IMR-90 (cell line): Measurements from ENCODE around the gene USP28. TPM values are rescaled to one million over a fixed set of nuclear protein-coding genes. Genes with fewer than 3 reads are reported as not detected.

Source experiments
- ATAC-seq: fragments of 200-7000 bp; cut with Tn5 transposase; 2 replicates; pipeline ENCODE4 v1.9.1; 2020; ENCODE audit warnings: low read depth, mild to moderate bottlenecking, moderate library complexity
- BruUV-seq: library from RNA; stranded (reverse); fragments of 400-500 nt; replicated peaks from 2 replicates; lab custom pipeline; 2021; lab: Mats Ljungman, UMichigan
- CTCF ChIA-PET: fragments of 300-600 bp; formaldehyde crosslinking; extraction: SDS; loops from one replicate; lab custom pipeline; 2021; ENCODE audit warnings: antibody characterized with exemption; lab: Yijun Ruan, JAX
- POLR2A ChIA-PET: fragments of 300-600 bp; sonication (Branson Sonifier 250); formaldehyde crosslinking; loops from one replicate; lab custom pipeline; 2022; ENCODE audit warnings: antibody characterized with exemption; ENCODE audit not compliant: unreplicated experiment; lab: Charles Lee
- DNase-seq: peaks from one replicate; pipeline ENCODE4 v3.0.0; 2013
- H2AFZ ChIP-seq: replicated peaks from 2 replicates; pipeline ENCODE3; 2013; ENCODE audit warnings: low read length, mild to moderate bottlenecking; ENCODE audit not compliant: poor library complexity
- H2AK5ac ChIP-seq: 2 replicates; pipeline ENCODE4 v1.6.1; 2013; ENCODE audit warnings: low read depth, low read length, inconsistent platforms
- H2AK9ac ChIP-seq: replicated peaks from 2 replicates; pipeline ENCODE3; 2013; ENCODE audit warnings: mild to moderate bottlenecking, low read depth, low read length, moderate library complexity; ENCODE audit not compliant: poor library complexity
- H2BK120ac ChIP-seq: 2 replicates; pipeline ENCODE4 v1.6.1; 2013; ENCODE audit warnings: low read depth, low read length, inconsistent platforms
- H2BK15ac ChIP-seq: 3 replicates; pipeline ENCODE4 v1.6.1; 2013; ENCODE audit warnings: low read depth, low read length, inconsistent platforms
- H2BK20ac ChIP-seq: 2 replicates; pipeline ENCODE4 v1.6.1; 2013; ENCODE audit warnings: low read depth, mild to moderate bottlenecking, inconsistent platforms, low read length, moderate library complexity
- H2BK5ac ChIP-seq: 2 replicates; pipeline ENCODE4 v1.6.1; 2013; ENCODE audit warnings: mild to moderate bottlenecking, low read depth, low read length, inconsistent platforms; ENCODE audit not compliant: poor library complexity, severe bottlenecking
- H3K14ac ChIP-seq: replicated peaks from 2 replicates; pipeline ENCODE4 v1.6.1; 2013; ENCODE audit warnings: low read depth, low read length, inconsistent platforms
- H3K18ac ChIP-seq: 2 replicates; pipeline ENCODE4 v1.6.1; 2013; ENCODE audit warnings: low read depth, low read length, control low read depth
- H3K23ac ChIP-seq: 2 replicates; pipeline ENCODE4 v1.6.1; 2013; ENCODE audit warnings: low read depth, low read length, inconsistent platforms
- H3K27ac ChIP-seq: 2 replicates; pipeline ENCODE4 v1.5.1; 2013; ENCODE audit warnings: mild to moderate bottlenecking, control low read depth, low read length; ENCODE audit not compliant: insufficient read depth
- H3K27me3 ChIP-seq: 2 replicates; pipeline ENCODE4 v1.6.1; 2013; ENCODE audit warnings: low read length; ENCODE audit not compliant: control insufficient read depth, insufficient read depth
- H3K36me3 ChIP-seq: 2 replicates; pipeline ENCODE4 v1.6.1; 2013; ENCODE audit warnings: low read length, mixed read lengths; ENCODE audit not compliant: control insufficient read depth, insufficient read depth
- H3K4ac ChIP-seq: 2 replicates; pipeline ENCODE4 v1.6.1; 2013; ENCODE audit warnings: low read depth, low read length, inconsistent platforms
- H3K4me1 ChIP-seq: 2 replicates; pipeline ENCODE4 v1.6.1; 2013; ENCODE audit warnings: low read length, mixed read lengths; ENCODE audit not compliant: control insufficient read depth, insufficient read depth
- H3K4me2 ChIP-seq: 2 replicates; pipeline ENCODE4 v1.6.1; 2013; ENCODE audit warnings: low read depth, mild to moderate bottlenecking, control low read depth, low read length, moderate library complexity
- H3K4me3 ChIP-seq: 2 replicates; pipeline ENCODE4 v1.5.1; 2013; ENCODE audit warnings: low read depth, mild to moderate bottlenecking, control low read depth, low read length, moderate library complexity; ENCODE audit not compliant: insufficient read depth
- H3K56ac ChIP-seq: 2 replicates; pipeline ENCODE4 v1.6.1; 2013; ENCODE audit warnings: low read length, inconsistent platforms; ENCODE audit not compliant: insufficient read depth; ENCODE audit errors: extremely low read depth
- H3K79me1 ChIP-seq, 2 experiments: 2 replicates each; pipeline ENCODE4 v1.6.1; 2013; ENCODE audit warnings: low read length in 2 of 2, inconsistent platforms in 1 of 2, low read depth in 1 of 2
- H3K9ac ChIP-seq: 2 replicates; pipeline ENCODE4 v1.6.1; 2013; ENCODE audit warnings: low read depth, low read length, control low read depth
- H3K9me1 ChIP-seq: 2 replicates; pipeline ENCODE4 v1.6.1; 2013; ENCODE audit warnings: low read length, inconsistent platforms; ENCODE audit not compliant: insufficient read depth
- H3K9me3 ChIP-seq: 2 replicates; pipeline ENCODE4 v1.6.1; 2013; ENCODE audit warnings: low read length; ENCODE audit not compliant: control insufficient read depth, insufficient read depth
- H4K20me1 ChIP-seq: 2 replicates; pipeline ENCODE4 v1.6.1; 2013; ENCODE audit warnings: low read length, inconsistent platforms; ENCODE audit not compliant: insufficient read depth
- H4K5ac ChIP-seq: 2 replicates; pipeline ENCODE4 v1.6.1; 2013; ENCODE audit warnings: mild to moderate bottlenecking, low read depth, low read length, control low read depth
- H4K8ac ChIP-seq, 2 experiments: 2 replicates each; pipeline ENCODE4 v1.6.1; 2013; ENCODE audit warnings: low read depth in 2 of 2, low read length in 2 of 2, control low read depth in 1 of 2, inconsistent platforms in 1 of 2
- H4K91ac ChIP-seq: 2 replicates; pipeline ENCODE4 v1.6.1; 2013; ENCODE audit warnings: low read depth, low read length, inconsistent platforms; ENCODE audit not compliant: insufficient read depth
- CHD1 ChIP-seq: IDR thresholded peaks from 2 replicates; pipeline ENCODE4 v1.6.1; 2012; ENCODE audit warnings: low read depth, low read length, improper control_type of control experiment
- WGBS, 2 experiments: methylation state at CpG; one replicate each; pipeline versions ENCODE4 v1.1.5 to v1.1.7; 2013; ENCODE audit warnings: missing lambda C conversion rate in 2 of 2; ENCODE audit not compliant: insufficient read length in 1 of 2; ENCODE audit errors: extremely low coverage in 2 of 2; 5-methylcytosine and 5-hydroxymethylcytosine counted together
- dilution Hi-C: fragments of 300-500 bp; cut with HindIII; formaldehyde crosslinking; loops from one replicate; pipeline ENCODE4 v1.14.3; 2018; ENCODE audit warnings: low sequenced_read_pairs; ENCODE audit not compliant: unreplicated experiment
- in situ Hi-C: fragments of 300-500 bp; cut with MboI; formaldehyde crosslinking; loops from 3 replicates; pipeline ENCODE4 v1.14.3; 2019; ENCODE audit warnings: low sequenced_read_pairs, inconsistent platforms, mixed read lengths
- intact Hi-C: fragments of 100-400 bp; cut with micrococcal nuclease; formaldehyde crosslinking; loops from 2 replicates; pipeline ENCODE4 v1.10.0; 2022
- polyA plus RNA-seq, 3 experiments: library from polyadenylated mRNA; depleted of rRNA; stranded (reverse); fragments of >200 nt; gene quantifications; 2 replicates each; pipeline ENCODE4 v1.2.3, GENCODE V29; 2012; ENCODE audit warnings: low replicate concordance in 1 of 3
- total RNA-seq: library from RNA; depleted of rRNA; stranded (reverse); fragments of >200 nt; gene quantifications from 2 replicates; pipeline ENCODE4 v1.2.3, GENCODE V29; 2012
- TF ChIP-seq, protein P1 (sequence below): fragments of 150-350 bp; IDR thresholded peaks from 2 replicates; pipeline ENCODE4 v1.6.1; 2016; ENCODE audit warnings: low read depth, mild to moderate bottlenecking, low read length, moderate library complexity, borderline replicate concordance

The USP28 gene
- total and polyA plus RNA-seq, 2 of the 4 experiments (the other 2 are of a cell fraction), result 17.0 to 36.0 TPM

DNA sequence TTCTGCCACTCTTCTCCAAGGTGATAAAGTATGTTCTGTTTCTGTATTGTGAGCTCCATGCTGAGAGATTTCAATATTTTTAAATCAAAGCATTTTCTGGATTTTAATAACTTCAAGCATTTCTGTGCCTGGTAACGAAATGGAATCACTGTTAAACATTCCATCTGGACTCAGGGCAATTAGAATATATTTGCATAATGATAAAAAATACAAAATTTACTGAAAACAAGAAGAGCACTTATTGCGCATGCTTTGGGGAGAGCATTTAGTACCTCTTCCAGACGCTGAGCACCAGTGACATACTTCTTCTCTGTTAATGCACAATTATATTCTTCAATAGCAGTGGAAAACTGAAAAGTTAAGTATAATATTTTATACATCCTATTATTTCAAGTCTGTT, 115.1 kb downstream of the USP28 start:
- Histone ChIP-seq H2BK120ac (no peak overlapping the region), H3K18ac (no peak overlapping the region), H3K4me1 (no peaks in the 10 kb centered on the region), H3K36me3 (peaks cover 15% of the 10 kb centered on the region), H2BK20ac (no peak overlapping the region), H3K4me2 (no peak overlapping the region), H3K23ac (no peak overlapping the region), H2BK15ac (no peak overlapping the region), H4K5ac (no peak overlapping the region), H3K14ac (no peak overlapping the region), H2AK9ac (no peak overlapping the region), H3K27ac (no peak overlapping the region), H3K79me1 (peaks cover 8 to 11% of the 10 kb centered on the region in 2 experiments; a peak in 1 of 4 replicates), H3K9ac (no peak overlapping the region), H4K20me1 (peaks cover 4% of the 10 kb centered on the region), H2BK5ac (no peak overlapping the region), H3K9me3 (no peaks in the 10 kb centered on the region), H3K4ac (no peak overlapping the region), H2AK5ac (no peak overlapping the region), H3K9me1 (no peaks in the 10 kb centered on the region), H4K8ac (no peak overlapping the region), H3K4me3 (no peak overlapping the region), H4K91ac (no peak overlapping the region), H2AFZ (no peak overlapping the region), H3K27me3 (no peaks in the 10 kb centered on the region), H3K56ac (no peak overlapping the region)
- in situ Hi-C loops (no loop called here), dilution Hi-C loops (no loop called here), intact Hi-C loops (no loop called here)
- TF ChIP-seq, protein P1, sequence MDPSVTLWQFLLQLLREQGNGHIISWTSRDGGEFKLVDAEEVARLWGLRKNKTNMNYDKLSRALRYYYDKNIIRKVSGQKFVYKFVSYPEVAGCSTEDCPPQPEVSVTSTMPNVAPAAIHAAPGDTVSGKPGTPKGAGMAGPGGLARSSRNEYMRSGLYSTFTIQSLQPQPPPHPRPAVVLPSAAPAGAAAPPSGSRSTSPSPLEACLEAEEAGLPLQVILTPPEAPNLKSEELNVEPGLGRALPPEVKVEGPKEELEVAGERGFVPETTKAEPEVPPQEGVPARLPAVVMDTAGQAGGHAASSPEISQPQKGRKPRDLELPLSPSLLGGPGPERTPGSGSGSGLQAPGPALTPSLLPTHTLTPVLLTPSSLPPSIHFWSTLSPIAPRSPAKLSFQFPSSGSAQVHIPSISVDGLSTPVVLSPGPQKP, result no peak
- no peak for TF ChIP-seq CHD1
- DNase-seq, result no peak
- ATAC-seq, result no peak
- no CpG with 5 or more reads among the region's 3 CpGs for WGBS, 2 experiments
- CTCF ChIA-PET, result no interaction called here
- POLR2A ChIA-PET, result no interaction called here
- BruUV-seq, result no TSS peak
